Measurements from ENCODE around the gene DHRS3.

Gene DHRS3

DNA sequence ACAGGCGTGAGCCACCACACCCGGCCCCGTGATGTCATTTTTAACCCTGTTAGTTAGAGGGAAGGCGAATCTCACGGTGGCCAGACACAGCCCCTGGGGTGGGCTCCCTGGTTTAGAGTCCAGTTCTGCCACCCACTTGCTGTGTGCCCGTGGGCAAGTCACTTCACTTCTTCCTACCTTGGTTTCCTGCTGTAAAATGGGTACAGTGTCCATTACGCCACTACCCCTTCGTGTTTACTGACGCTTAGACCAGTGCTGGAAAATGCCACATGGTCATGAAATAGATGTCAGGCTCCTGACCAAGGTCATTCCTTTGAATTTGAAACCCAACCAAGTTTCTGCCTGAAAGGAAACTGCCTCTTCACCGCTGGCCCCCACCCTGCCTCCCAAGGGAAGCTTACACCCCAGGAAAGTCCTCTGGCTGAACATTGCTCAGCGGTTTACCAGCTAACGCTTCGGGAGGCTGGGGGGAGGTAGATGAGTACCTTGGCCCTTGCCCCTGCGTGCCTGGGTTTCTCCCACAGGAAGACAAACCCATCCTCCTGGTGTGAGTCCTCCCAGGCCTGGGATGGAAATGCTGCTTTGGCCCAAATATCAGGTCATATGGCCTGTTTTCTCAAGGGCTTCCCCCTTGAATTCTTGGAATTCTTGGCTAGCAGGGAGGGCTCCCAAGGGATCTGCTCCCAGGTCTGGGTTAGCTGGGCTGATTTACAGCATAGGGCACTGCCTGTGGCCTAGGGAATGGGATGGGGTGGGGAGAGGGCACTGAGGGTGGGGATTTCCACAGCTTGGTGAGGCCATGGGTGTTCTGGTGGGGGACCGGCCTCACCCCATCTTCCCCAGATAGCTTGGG, 18.3 kb upstream of the DHRS3 start:
- DNase-seq: no peak

DNA sequence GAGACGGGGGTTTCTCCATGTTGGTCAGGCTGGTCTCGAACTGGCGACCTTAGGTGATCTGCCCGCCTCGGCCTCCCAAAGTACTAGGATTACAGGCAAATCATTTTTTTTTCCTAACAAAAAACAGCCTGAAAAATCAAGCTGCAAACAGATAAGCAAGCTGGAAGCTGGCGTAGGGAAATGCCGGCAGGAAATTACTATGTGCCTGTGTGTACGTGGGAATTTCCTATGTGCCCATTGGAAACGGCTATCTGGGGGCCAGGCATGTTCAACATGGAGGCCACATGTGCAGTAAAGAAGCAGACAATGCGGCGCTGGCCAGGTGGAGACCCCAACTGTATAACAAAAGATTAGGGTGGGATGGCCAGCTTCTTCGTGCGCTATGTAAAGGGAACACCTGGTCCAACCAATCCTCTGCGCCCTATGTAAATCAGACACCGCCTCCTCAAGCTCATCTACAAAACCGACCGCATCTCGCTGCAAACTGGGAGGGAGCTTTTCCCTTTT, 16.7 kb upstream of the DHRS3 start:
- DNase-seq: no peak

DNA sequence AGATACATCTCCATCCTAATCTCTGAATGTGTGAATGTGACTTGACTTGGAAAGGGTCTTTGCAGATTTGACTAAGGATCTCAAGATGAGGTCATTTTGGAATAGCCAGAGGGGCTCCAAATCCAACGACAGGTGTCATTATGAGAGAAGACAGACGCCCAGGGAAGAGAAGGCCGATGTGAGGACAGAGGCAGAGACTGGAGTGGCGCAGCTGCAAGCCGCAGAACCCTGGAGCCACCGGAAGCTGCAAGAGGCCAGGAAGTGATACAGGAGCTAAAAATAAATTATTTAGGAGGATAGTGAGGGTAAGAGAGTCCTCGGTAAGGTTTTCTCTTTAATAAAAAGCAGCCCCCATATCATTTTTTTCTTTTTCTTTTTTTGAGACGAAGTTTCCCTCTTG, 16.1 kb upstream of the DHRS3 start:
- DNase-seq: no peak

DNA sequence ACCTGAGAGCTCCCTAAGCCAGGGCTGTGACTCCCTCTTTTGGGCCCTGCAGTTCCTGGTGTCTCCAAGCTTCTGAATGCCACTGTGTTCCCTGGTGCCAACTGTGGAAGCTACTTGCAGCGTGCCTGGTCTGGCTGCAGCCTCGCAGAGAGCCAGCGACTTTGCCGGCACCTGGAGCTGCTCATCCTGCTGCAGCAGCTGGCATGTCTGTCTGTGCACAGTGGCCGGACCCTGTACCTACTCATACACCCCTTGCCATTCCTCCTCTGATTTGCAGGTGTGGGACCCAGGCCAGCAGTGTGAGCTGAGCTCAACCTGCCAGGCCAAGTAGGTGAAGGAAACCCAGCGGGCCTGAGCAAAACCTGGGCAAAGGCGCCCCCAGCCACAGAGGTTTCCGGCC, 13.6 kb upstream of the DHRS3 start:
- DNase-seq: no peak

DNA sequence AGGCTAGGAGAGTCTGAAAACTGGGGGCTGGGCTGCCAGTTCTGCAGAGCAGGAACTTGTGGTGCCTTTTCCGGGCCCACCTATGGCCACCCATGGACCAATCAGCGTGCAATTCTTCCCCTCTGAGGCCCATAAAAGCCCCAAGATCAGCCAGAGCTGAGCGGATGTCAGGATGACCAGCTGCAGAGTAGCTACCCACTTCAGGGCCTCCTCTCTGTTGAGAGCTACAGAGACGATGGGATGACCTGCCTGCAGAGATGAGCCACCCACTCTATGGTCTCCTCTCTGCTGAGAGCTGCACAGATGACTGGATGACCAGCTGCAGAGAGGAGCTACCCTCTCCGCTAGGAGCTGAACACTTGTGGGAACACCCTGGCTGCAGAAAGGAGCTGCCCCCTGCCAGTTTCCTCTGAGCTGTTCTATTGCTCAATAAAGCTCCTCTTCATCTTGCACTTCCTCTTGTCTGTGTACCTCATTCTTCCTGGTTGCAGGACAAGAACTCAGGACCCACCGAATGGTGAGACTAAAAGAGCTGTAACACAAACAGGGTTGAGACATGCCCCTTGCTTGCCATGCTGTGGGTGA, 13.0 kb upstream of the DHRS3 start:
- DNase-seq: no peak

DNA sequence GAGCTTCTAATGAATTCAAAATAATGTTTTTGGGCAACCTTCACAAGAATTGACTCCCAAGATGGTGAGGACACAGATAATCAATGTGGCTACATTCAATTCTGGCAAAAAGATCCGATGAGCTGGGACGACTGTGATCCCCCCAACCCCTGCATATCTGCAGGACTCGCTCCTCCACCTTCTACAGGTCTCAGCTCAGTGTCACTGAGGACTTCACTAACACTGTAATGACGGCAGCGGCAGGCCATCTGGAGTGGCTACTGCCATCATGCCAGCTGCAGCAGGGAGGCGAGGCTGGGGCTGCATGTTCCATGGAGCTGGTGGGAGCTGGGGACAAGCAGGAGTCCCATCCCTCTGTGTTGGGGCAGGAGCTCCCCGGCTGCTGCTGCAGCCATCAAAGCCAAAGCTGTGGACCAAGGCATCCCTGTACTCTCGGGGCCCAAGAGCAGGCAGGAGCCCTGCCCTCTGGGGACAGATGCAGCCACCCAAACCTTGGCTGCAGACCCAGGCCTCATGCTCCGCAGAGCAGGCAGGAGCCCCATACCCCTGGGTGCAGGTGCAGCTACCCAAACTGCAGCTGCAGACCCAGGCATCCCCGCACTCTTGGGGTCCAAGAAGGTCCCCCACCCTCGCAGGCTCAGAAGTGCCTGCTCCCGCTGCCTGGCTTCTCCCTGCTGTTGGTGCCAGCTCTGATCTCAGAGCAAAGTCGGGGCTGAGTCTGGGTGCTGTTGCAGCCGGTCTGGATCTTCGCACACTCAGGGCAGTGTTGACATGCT, 12.2 kb upstream of the DHRS3 start:
- peak; percentile 38 for DNase-seq

DNA sequence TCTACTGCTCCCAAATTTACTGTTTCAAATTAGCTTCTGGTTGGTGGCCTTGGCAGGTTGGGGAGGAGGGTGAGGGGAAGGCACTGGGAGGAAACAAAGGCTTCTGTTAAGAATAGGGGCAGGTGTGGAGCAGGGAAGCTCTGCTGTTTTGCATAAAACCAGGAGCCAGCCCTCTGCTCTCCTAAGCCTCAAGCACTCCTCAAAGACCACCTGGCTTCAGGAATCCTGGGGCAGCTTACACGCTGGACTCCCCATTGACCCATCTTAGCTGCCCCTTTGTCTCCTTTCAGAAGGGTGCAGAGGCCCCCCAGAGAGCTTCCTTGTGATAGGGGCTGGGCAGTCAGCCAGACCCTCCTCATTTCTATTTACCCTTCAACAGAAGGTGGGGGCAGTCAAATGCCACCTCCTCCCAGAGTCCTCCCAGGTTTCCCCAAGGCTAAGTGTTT, 11.5 kb upstream of the DHRS3 start:
- peak; percentile 82 for DNase-seq

DNA sequence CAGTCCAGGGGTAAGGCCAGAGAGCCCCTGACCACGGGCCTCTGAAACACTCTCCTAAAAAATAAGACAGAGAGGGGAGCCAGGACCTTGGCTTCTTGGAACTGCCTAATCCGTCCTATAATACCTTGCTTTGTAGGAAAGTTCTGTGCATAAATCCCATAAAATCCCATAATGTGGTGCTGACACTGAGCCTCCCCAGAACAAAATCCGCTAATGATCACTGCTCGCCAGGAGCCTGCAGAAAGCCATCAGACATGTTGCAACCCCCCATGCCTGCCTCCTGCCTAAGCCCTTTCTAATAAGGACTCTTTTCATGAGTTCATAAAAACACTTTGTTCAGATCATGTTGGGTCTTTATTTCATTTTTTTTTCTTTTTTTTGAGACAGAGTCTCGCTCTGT, 9.3 kb upstream of the DHRS3 start:
- no peak for DNase-seq

DNA sequence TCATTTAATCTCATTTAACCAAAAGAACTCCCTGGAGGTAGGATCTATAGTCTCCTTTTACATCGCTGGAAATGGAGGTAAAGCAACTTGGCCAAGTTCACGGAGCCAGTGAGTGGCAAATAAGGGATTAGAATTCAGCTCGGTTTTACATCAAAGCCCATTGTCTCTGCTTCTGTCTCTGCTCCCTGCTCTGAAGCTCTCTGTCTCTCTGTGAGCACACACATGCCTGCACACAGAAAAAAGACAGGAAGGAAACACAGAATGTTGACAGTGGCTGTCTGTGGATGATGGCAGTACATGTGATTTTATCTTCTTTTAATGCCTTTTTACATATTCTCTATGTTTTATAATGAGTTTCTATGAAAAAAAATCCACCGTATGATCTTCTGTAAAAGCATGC, 8.9 kb upstream of the DHRS3 start:
- DNase-seq: no peak

DNA sequence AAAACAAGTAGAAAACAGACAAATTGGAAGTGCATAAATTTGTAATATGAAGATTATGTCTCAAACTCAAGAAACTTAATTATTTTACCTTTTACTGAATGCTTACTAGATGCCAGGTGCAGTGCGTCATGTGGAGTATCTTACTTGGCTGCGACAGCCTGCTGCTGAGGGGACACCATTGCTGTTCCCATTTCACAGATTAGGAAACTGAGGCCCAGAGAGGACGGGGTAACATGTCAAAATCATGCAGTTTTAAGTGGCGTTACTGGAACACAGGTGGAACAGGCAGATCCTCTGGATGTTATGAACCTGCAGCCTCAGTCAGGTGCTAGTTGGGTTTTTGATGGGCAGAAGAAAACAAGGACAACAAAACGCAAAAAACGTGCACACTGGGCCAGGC, 7.3 kb upstream of the DHRS3 start:
- DNase-seq: no peak

DNA sequence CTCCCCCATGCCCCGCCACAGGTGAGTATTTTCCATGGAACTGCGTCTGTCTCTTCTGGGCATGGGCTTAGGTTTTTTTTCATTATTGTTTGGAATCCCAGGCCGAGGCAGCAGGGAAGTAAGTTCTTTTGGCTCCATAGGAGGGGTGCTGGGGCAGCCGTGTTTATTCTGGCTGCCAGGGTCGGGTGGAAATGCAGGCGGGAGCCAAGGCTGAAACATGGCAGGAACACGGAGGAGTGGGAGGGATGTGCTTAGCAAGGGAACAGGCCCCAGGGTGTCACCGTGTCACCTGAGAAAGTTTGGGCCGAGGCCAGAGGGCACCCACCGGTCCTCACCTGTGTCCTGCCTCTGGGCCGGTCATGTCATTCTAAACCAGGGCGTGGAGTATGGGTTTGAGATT, 4.5 kb upstream of the DHRS3 start:
- no peak for DNase-seq

DNA sequence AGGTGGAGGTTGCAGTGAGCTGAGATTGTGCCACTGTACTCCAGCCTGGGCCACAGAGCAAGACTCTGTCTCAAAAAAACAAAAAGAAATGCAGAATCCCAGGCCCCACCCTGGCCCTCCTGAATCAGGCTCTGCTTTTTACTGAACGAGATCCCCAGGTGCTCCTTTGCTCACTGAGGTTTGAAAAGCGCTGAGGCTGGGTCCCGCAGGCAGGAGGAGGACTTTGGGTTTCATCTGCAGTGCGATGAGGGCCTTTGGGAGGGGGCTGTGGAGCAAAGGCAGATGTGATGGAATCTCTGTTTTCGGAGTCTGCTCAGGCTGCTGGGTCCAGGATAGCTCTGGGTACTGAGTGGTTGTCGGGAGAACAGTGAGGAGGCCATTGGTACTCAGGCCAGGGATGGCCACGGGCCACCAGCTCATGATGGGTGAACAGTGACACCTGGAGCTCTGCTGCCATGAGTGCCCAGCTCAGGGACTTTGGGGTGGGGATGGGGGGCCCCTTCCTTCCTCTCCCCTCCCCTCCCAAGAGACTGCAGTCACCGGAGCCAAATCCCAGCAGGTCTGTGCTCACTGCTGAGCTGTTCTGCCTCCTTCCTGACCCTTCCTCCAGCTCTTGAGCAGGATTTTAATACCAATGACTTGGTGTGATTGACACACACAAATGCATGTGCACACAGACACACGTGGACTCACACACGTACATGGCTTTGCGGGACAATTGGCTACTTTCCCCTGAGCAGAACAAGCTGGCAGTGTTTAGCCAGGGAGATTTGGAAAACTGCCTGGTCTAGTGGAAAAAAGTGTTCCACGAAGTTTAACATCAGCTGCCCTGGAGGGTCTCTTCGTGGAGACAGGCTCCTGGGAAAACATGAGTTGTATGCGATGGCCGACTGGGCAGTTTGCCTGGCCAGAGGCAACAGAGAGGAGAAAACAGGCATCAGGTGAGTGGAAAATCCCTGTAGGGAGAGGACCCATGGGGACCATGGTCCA, 3.6 kb upstream of the DHRS3 start:
- no peak for DNase-seq

DNA sequence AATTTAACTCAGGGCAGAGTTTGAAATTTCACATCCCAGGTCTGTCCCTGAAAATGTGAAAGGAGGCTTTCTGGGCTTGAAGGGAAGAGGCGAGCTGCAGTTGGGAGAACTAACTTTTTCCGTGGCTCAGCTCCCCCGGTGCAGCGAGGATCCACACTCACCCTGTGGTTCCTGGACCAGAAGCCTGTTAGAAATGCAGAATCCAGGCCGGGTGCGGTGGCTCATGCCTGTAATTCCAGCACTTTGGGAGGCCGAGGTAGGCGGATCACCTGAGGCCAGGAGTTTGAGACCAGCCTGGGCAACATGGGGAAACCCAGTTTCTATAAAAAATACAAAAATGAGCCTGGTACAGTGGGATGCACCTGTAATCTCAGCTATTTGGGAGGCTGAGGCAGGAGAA, 2.9 kb upstream of the DHRS3 start:
- no peak for DNase-seq

DNA sequence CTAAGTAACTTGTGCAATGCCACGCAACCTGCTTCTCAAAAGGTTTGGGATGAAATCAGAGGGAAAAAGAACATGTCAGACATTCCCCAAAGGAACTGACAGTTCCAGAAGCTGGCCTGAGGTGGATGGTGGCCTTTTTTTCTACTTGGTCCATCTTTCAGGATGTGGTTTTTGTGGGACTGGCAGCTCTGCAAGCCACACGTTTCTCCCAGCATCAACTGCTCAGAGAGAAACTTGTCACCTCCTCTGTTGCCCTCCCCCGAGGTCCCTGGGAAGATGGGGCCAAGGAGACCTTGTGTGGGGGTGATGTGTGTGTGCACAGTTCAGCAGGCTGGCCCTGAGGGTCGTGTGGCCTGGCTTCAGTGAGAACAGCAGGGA, 2.5 kb upstream of the DHRS3 start:
- DNase-seq: no peak

DNA sequence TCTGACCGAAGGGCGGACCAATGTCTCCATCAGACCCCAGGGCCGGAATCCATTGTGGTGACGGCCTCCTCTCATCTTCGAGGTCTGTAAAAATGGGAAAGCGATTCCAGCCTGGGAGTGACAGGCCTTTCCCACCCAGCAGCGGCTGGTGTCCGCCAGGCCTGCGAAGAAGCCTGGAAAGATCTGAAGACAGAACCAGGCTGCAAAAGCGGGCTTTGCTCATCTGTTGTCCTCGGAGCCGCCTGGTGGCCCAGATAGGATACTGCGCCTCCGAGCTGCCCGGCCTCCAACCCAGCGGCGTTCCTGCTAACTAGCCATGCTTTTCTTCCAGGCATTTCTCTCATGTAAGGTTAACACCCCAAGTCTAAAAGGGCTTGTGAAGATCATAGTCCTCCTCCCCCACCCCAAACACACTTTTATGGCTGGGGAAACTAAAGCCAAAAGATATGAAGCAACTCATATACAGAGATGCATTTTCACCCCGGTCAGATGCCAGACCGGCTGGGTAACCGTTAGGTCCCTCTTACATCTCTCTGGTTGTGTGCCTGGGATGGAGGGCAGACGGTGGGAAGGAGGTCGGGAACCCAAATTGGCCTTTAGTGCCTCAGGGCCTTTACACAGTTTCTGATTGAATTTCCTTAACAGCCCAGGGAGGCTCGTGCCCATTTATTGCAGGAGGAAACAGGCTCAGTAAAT, 1.9 kb upstream of the DHRS3 start:
- DNase-seq: peak; percentile 85

DNA sequence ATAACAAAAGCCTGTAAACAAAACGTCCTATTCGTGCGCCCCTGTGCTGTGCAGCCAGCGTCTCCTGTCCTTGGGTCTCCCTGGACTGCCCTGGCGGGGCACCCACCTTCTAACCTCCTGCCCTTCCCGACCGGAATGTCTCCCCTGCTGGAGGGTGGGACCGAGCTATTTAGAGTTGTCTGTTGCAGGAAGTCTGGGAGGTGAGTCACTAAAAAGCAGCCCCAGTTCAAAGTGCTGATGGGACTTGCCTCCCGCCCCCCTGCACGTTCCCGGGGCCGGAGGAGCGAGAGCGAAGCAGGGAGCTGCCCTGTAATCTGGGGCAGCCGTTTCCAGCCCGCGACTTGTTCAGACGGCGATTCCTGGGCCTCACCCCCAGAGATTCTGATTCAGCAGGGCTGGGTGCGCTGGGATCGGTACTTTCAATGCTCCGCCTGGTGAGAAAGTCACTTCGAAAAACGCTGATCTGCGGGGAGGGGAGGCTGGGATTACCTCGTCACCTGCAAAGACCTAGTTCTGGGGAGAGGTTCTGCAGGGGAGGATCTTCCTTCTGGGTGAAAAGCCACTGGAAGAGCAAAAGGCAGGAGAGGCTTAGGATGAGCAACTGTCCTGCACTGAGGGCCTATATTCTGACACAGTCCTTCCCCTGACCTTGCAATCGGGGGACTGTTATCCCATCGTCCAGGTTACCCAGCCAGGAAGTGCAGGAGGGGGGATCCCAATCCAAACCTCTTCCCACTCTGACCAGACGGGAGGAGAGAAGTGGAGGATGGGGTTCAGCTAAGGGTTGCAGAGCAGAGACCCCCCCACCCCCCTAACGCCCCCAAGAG, 1.2 kb upstream of the DHRS3 start:
- DNase-seq: peak; percentile 70

DNA sequence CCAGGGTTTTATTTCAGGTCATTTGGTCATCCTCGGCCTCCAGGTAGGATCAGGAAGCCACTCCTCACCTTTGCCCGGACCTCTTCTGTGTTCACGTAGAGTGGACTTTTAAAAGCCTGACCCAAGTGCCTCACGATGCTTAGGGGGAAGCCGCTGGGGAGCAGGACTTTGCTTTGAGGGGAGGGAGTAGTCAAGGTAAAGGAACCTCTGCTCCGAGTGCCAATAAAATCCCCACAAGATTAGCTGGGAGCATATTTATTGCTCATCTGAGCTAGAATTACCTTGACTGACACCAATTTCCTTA, 603 bp upstream of the DHRS3 start:
- DNase-seq: no peak

DNA sequence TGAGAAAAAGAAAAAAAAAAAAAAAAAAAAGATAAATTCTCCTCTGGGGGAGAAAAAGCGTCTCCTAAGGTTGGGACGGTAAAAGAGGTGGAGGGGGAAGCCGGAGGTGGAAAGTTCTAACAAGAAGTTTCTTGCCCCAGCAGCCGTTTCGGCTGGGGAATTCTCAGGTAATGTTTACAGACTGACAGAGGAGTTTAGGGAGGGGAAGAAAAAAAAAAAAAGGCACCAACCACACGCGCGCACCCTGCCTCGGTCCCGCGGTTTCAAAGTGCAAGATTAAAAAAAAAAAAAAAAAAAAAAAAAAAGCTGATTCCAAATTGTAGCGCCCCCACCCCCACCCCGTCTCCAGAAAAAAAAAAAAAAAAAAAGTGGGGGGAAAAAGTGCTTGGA, 504 bp downstream of the DHRS3 start:
- DNase-seq: peak; percentile 58

DNA sequence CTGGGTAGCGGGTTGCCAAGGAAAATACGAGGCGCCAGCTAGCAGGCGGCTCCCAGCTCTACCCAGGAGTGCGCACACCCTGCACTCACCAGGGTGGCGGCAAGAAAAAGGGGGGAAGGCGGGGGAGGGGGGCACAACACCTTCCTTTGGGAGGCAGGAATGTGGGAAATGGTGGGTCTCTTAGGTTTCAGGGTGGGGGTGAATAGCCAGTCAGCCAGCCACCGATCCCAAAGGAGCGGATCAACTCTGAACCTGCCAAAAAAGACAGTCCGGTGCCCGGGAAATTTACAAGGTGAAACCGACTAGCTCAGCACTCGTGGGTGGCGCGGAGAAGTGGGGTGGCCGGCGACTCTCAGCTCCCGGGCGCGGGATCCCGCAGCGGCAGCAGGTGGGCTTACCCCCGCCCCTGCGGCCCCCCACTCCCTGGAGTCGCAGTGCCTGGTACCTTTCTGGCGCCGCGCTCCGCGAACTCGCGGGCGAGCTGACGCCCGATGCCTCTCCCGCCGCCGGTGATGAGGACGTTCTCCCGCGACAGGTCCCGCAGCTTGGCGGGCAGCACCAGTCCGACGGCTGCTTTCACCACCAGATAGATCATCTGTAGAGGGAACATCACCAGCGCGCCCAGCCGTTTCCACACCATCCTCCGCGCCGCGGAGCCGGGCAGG, 1.2 kb downstream of the DHRS3 start:
- peak; percentile 60 for DNase-seq

DNA sequence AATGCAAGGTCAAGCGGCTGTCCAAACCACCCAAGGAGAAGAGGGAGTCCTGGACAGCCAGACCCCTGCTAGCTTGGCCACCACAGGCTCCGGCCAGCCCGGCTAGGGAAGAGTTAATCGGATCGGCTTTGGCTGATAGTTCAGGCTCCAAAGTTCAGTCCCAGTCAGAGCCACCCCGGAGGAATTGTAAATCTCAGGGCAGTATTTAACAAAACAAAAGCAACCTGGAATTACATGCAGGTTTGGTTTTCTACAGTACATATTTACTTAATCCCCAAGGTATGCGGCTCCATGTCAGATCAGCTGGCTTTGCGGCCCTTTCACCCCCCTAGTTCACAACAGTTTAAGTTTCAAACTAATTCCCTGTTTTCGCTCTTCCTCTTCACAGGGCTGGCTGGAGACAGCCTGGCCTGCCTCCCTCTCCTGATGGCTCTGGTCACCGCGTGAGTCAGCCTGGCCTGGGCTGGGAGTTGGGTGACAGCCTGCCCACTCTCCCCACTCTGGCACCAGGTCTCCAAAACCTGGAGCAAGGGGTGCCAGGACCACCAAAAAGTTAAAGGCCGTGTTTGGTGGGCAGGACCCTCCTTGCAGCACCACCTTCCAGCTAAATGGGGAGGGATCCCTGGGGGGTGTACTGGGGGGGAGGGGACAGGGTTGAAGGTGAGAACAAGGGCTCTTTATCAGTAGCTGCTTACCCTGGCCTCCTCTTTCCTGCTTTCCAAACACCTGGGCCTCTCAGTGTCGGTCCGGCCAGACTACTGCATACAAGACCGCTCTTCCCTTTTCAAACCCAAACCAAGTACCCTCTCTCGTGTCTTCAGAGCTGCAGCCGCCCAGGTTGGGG, 1.9 kb downstream of the DHRS3 start:
- peak; percentile 81 for DNase-seq

All from NCI-H69 (cell line).